Measurements from ENCODE around the gene SRM. TPM values are rescaled to one million over a fixed set of nuclear protein-coding genes. Genes with fewer than 3 reads are reported as not detected.
"Not testable (repeated sequence)": the region's sequence is repeated elsewhere in the genome, so short reads cannot be mapped to it uniquely, and the experiment has no call there.

Gene SRM
- total RNA-seq, 1 donor from 2014 or later, result 15.7 TPM

GRCh38 chr1:11019358-11019757, 40.5 kb downstream of the SRM start:
- not testable (repeated sequence) for DNase-seq (ENCODE audit: low read depth, low spot score)

DNA sequence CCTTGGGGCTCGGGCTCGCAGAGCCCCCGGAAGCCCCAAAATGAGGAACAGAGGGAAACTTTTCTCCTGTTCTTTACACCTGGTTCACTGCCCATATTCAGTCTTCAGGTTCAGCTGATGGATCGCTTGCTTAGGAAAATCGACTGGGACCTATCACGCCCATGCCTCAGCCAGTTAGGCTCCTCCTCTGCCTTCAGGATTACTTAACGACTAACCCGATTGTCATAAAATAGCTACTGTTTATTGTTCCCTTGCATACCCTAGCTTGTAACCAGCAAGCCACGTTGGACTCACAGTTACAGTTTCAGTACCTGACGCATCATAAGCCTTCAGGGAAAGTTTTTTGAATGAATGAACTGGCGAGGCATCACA, 46.7 kb downstream of the SRM start:
- DNase-seq (ENCODE audit: low read depth, low spot score), result no peak

DNA sequence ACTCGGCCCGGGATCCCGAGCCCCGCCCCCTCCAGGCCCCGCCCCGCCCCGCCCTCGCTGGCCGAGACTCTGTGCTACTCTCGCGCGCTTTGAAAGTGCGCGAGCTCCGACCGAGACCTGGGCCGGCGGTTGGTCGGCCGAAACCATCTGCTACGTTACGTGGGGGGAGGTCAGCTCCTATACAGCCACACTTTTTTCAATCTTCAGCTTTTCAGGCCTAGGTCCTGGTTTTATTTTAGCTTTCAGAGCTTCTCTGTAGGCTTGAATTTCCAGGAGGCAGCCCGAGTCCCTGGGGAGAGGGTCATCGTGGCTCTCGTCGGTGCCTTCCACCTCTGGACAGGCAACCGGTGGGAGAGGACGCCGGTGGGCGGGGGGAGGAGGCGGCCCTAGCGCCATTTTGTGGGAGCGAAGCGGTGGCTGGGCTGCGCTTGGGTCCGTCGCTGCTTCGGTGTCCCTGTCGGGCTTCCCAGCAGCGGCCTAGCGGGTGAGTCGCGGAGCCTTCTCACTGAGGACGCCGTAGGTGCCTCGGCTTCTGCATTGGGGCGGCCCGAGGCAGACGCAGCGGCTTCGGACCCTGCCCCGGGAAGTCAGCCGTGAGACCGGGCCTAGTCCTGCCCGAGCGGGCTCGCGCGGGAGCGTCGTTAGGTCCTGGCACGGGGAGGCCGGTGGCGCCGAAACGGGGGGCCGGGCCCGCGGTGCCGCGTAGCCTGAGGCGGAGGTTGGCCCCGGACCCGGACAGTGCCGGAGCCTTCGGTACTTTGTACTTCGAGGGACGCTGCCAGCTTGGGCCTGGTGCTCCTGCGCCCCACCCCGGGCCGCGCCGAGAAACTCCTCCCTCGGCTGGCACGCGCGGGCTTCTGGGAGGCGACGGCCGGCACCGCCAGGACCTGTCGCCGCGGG, 47.3 kb downstream of the SRM start, which contains the start of gene TARDBP:
TARDBP (plus strand) TSS at position 395 of the 900 bp plus-strand sequence. CDS start 1,074 bp downstream, outside the sequence.
- DNase-seq (ENCODE audit: low read depth, low spot score), result peak; percentile 53

Other genes starting within 250 kb of the SRM start
- 86.8 and 158 TPM in 2 replicates for gene TARDBP, start 47.4 kb downstream of the SRM start, total RNA-seq
- 0.04 TPM in 1 of 2 replicates, not detected in the other for gene MASP2, start 12.8 kb downstream of the SRM start, total RNA-seq
- 54.7 and 68.9 TPM in 2 replicates for gene EXOSC10, start 39.9 kb upstream of the SRM start, total RNA-seq
- gene ANGPTL7, start 129.3 kb upstream of the SRM start, total RNA-seq, result not detected in 2 replicates
- 42.7 and 69.5 TPM in 2 replicates for gene MTOR, start 202.5 kb upstream of the SRM start, total RNA-seq
- 6.3 and 7.8 TPM in 2 replicates for gene UBIAD1, start 213.2 kb upstream of the SRM start, total RNA-seq

All from pulmonary artery endothelial cell (primary cell).